GM18873 (cell line): Measurements from ENCODE around the gene PIK3R3.

Source experiments
- ATAC-seq: cut with Tn5 transposase; IDR thresholded peaks from one replicate; pipeline ENCODE4 v1.9.1; 2021; ENCODE audit warnings: mild to moderate bottlenecking, moderate library complexity, moderate number of reproducible peaks; ENCODE audit not compliant: unreplicated experiment, low FRiP score

Gene PIK3R3

DNA sequence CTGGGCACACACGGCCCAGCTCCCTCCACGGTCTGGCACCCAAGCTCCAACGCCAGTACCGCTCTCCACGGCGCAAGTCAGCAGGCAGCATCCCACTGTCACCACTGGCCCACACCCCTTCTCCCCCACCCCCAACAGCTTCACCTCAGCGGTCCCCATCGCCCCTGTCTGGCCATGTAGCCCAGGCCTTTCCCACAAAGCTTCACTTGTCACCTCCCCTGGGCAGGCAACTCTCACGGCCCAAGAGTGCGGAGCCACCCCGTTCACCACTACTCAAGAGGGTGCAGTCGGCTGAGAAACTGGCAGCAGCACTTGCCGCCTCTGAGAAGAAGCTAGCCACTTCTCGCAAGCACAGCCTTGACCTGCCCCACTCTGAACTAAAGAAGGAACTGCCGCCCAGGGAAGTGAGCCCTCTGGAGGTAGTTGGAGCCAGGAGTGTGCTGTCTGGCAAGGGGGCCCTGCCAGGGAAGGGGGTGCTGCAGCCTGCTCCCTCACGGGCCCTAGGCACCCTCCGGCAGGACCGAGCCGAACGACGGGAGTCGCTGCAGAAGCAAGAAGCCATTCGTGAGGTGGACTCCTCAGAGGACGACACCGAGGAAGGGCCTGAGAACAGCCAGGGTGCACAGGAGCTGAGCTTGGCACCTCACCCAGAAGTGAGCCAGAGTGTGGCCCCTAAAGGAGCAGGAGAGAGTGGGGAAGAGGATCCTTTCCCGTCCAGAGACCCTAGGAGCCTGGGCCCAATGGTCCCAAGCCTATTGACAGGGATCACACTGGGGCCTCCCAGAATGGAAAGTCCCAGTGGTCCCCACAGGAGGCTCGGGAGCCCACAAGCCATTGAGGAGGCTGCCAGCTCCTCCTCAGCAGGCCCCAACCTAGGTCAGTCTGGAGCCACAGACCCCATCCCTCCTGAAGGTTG, 97.6 kb downstream of the PIK3R3 start:
- no peak for ATAC-seq

DNA sequence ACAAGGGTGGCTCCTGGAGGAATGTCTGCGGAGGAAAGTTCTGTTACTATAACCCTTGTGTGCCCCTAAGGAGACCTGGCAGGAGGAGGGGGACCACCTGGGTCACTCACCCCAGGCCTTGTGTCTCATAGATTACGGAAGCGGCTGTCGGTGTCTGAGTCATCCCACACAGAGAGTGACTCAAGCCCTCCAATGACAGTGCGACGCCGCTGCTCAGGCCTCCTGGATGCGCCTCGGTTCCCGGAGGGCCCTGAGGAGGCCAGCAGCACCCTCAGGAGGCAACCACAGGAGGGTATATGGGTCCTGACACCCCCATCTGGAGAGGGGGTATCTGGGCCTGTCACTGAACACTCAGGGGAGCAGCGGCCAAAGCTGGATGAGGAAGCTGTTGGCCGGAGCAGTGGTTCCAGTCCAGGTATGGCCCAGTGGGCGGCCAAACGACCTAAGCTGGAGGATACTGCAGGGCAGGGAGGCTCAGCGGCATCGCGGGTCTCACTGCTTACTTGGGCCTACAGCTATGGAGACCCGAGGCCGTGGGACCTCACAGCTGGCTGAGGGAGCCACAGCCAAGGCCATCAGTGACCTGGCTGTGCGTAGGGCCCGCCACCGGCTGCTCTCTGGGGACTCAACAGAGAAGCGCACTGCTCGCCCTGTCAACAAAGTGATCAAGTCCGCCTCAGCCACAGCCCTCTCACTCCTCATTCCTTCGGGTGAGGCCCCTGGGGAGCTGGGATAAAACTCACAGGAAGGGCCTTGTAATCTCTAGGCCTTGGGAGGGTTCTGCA, 101.4 kb downstream of the PIK3R3 start:
- ATAC-seq = no peak

DNA sequence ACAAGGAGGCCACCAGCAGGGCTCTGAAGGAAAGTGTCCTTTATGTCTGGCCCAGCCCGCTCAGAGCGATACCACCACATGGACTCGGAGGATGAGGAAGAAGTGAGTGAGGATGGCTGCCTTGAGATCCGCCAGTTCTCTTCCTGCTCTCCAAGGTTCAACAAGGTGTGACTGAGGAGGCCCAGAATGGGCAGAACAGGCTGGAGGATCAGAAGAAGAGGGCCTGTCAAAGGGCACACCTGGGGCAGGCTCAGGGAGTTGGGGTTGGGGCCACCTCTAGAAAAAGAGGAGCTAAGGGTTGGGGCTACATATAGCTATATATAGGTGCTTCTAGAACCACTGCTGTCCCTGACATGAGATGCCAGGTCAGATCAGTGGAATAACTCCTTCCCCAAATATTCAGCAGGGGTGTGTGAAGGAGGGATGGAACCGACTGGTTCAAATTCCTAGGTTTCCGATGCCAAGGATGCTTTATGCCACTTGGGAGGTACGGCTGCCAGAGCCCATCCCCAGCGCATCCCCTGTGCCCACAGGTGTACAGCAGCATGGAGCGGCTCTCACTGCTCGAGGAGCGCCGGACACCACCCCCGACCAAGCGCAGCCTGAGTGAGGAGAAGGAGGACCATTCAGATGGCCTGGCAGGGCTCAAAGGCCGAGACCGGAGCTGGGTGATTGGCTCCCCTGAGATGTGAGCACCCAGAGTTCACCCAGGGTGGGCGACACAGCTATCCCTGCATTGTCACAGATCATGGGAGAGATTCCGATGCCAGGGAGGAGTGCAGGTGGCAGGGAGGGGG, 102.2 kb downstream of the PIK3R3 start:
- no peak for ATAC-seq

DNA sequence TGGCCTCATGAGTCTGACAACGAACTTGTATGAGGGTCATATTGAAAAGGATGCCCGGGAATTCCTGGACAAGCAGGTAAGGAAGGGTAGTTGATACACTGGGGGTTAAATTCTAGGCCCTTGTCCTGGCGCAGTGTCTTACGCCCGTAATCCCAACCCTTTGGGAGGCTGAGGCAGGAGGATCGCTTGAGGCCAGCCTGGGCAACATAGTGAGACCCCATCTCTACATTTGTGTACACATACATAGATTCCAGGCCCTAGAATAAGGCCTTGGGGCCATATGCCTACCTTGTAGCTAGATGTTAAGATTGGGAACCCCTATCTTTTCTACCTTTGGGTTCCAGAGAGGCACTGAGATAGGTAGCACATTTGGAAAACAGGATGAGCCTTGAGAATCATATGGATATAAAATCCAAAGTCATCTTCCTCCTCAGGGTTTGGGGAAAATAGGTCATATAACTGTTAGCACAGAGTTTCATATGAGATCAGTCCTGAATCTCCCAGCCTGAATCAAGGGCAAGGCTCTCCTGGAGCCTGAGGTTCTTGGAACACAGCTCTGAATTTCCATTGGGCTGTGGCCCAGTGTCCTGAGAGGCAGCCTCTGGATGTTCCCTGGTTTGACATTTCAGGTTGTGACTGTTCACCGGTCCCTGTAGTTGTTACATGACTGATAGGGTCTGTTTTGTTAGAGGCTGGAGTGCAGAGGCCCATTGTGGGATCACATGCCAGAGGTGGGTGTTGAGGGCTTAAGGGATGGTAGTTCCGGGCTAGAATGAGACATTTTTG, 104.4 kb downstream of the PIK3R3 start:
- no peak for ATAC-seq

DNA sequence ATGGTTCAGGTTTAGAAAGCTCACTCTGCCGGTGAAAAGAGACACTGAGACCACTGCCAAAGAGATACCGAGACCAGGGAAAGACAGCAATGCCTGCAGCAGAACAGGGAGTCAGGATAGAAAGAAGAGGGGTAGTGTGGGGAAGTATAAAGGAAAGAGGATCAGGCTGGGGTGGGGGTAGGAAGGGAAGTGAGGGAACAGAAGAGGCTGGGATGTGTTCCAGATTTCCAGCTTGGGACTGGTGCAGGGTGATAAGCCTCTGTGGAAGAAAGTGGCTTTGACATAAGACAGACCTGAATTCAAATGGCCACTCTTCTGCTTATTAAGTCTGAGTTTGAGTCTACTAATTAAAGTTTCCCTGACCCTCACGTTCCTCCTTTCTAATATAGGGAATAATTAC, 105.9 kb downstream of the PIK3R3 start:
- no peak for ATAC-seq

DNA sequence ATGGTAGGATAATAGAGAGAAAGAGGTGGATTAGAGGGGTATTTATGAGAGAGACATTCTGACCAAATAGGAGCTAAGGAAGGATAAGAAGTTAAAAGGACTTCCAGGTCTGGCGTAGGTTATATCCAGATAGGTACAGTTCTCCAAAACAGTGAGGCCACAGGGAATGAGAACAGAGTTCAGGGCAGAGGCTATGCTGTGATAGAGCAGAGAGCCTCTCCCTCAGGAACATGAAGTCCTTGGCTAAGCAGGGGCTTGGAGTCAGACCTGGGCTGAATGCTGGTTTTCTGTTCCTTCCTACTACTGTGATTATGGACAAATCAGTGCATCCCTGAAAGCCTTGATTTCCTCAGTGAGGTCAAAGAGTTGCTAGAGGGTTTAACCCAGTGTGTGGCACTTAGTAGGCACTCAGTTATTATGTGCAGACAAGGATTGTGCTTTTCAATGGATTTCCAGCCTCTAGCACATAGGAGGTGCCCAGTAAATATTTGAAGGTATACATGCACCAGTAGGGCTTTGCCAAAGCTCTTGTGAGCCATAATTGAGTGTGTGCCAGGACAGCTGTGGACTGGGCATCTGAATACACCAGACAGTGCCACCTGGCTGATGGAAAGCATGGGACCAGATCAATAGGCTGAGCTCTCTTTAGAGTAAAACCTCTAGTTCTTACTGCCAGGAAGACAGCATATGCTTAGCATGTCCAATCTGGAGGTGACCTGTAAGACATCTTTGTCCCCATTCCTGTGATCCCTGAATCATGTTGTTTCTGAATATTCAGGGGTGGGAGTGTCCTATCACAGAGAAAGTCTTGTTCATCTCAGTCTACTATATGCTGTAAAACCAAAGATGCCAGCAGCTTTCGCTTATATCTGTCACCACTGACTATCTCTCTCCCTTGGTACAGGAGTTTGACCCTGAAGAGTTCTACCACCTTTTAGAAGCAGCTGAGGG, 111.1 kb downstream of the PIK3R3 start:
- no peak for ATAC-seq

DNA sequence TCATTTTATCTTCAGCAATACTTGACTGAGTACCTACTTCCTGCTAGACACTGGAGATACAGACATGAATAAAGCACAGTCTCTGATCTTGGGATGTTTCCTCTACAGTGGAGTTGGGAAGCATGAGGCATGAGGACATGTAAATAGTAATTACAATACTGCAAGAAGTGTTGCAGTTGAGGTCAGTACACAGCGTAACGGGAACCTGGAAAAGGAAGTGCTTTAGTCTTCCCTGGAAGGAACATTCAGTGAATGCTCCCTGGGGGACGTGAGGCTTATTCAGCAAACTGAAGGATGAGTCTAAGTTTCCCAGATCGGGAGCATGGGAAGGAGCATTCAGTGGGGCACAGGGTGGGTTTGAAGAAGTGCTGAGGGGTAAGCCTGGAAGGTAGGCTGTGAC, 112.4 kb downstream of the PIK3R3 start:
- ATAC-seq = no peak

DNA sequence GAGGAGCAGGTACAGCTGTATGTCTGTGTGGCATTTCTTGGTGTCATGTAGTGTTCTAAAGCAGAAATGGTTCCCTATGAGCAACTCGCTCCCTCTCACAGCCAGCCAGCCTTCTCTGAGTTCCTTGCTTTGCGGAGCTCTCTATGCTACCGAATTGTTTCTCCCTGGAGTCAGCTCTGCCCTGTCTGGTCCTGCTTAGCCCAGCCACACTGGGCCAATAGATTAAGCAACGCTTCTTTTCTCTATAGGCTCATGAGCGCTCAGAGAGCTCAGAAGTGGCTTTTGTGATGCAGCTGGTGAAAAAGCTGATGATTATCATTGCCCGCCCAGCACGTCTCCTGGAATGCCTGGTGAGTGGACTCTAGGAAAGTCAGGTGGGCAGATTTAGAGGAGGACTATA, 113.1 kb downstream of the PIK3R3 start:
- ATAC-seq = no peak

DNA sequence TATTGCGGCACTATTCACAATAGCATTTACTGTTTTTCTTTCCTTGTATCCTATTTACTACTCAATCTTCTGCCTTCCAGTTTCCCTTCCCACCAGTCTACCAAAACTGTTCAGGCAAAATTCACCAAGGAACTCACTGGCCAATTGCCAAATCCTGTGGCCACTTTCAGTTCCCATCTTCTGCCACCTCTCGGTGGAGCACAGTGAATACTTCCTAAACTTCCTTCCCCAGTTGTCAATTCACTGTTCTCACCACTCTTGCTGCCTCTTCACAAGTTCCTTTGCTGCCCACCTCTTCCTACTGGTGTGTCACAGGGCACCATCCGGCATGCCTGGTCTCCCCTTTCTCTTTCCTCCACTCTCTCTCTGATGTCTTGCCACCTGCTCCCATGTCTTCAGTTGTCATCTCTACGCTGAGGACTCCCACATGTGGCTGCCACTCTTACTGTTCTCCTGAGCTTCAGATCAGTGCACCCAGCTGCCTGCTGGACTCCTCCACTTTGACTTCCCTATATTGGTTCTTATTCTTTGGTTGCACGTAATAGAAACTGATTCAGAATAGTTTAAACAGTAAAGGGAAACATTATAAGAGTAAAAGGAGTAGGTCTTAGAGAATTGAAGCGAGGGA, 114.4 kb downstream of the PIK3R3 start:
- ATAC-seq = no peak

DNA sequence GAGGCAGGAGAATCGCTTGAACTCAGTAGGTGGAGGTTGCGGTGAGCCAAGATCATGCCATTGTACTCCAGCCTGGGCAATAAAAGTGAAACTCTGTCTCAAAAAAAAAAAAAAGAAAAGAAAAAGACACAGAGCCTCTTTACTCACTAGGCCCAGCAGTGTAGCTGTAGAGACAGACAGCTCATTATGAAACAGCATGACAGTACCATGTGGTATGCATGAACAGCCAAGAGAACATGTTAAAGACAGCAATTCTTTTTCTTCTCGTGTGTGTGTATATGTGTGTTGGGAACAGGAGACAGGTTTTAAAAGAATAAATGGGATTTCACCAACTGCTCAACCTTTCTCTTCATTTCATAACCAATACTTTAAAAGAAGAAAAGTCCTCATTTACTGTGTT, 118.8 kb downstream of the PIK3R3 start:
- ATAC-seq = no peak

DNA sequence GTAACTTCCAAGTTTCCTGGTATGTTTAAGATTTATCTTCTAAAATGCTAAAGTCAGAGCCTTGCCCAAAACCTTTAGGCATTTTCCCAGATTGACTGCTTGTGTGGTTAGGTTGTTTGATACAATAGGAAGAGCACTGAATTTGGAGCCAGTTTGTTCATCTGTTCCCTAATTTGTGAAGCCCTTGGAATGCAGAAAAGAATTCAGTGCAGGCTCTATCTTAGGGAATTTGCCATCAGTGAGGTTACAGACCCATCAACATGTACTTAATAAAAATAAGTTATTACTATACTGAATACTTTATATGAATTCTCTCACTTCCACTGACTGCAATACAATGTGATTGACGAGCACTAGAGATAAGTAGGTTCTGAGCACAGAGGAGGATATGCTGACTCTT, 120.2 kb downstream of the PIK3R3 start:
- no peak for ATAC-seq

DNA sequence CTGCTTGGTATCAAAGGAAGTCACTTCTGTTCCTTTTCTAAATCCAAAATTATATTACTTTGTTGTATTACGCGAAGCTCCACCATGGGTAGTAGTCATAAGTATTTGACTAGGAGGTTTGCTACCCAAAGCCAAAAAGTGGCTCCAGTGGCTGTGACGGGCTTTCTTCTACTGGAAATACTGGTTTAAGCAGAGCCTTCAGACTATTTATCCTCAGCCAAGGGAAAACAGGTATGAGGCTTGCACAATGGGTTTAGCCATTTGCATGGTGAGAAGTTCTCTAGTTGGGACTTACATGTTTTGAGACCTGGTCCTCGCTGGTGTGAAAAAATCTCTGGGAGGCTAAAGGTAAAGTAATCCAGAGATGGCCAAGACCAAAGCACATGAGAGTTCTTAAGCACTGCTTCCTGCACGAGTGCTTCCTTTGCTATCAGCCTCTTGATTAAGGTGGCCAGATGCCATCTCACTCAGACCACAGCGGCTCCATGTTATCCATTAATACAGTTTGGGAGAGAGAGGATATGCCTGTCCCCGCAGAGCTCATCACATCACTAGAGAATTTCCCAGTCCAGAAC, 121.2 kb downstream of the PIK3R3 start:
- no peak for ATAC-seq

DNA sequence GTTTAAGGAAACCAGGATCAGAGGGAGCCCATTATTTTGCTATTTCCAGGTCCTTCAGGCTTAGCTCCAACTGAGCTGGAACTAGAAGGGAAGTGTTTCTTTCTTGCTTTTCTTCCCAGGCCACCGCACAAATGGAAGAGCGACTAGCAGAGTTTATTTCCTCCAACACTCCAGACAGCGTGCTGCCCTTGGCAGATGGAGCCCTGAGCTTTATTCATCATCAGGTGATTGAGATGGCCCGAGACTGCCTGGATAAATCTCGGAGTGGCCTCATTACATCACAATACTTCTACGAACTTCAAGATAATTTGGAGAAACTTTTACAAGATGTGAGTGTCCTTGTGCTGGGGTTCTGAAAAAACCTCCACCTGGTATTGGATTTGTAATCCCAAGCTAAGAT, 121.8 kb downstream of the PIK3R3 start:
- ATAC-seq = no peak

DNA sequence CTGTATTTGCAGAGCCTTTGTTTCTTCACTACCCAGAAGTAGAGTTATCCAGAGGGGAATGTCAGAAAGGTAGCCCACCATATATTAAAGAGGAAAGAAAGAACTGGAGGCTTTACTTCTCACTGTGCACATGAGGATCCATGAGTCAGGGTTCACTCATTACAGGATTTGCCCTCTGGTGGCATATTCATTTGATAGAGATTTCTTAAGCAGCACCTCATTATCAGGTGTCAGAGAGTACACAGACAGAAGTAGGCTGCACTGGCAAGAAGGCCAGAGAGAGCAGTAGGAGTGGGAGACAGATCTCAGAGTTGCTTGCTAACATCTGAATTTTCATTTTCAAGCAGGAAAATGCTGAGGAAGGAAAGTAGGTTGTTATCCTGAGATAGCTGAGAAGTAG, 123.8 kb downstream of the PIK3R3 start:
- ATAC-seq = no peak

DNA sequence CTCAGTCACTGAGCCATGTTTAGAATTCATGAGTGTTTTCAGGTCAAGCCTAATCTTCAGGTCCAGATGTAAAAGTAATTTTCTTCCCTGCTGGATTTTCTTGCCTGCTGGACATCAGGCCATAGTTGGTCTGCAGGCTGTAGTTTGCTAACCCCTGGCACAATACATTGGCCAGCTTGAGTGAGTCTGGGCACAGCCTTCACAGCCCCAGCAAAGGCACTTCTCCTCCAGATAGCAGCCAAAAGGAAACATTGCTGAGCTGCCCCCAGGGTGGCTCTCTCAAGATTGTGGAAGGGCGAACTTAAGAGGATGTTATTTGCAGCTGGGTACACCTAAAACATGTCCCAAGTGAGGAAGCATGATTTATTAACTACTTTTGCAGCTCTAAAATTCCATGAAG, 126.8 kb downstream of the PIK3R3 start:
- ATAC-seq = no peak

DNA sequence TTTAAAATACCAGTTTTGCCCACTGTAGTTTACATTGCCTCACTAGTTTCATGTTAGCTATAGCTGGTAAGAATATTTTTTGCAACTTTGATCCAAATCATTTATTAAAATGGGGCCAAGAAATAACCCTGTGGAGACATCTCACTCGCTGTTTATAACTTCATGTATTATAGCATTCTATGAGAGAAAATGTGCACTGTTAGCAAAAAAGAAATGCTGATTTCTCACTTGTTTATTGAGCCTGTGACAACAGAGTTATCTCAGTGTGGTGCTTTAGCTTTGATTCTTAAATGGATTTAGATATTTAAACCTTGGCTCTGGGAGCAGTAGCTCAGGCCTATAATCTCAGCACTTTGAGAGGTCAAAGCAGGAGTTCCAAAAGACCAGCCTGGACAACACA, 127.9 kb downstream of the PIK3R3 start:
- ATAC-seq = no peak

DNA sequence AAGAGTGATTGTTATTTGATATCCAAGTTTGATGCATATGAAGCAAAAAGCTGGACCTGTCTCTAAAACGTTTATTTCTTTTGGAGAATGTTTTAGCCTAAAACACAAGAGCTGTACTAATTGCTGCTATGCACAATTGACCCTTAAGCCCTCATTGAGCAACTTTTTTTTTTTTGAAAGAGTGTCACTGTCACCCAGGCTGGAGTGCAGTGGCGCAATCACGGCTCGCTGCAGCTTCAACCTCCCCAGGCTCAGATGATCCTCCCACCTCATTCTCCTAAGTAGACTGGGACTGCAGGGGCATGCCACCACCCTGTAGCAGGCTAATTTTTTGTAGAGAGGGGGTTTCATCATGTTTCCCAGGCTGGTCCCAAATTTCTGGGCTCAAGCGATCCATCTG, 129.1 kb downstream of the PIK3R3 start:
- no peak for ATAC-seq

DNA sequence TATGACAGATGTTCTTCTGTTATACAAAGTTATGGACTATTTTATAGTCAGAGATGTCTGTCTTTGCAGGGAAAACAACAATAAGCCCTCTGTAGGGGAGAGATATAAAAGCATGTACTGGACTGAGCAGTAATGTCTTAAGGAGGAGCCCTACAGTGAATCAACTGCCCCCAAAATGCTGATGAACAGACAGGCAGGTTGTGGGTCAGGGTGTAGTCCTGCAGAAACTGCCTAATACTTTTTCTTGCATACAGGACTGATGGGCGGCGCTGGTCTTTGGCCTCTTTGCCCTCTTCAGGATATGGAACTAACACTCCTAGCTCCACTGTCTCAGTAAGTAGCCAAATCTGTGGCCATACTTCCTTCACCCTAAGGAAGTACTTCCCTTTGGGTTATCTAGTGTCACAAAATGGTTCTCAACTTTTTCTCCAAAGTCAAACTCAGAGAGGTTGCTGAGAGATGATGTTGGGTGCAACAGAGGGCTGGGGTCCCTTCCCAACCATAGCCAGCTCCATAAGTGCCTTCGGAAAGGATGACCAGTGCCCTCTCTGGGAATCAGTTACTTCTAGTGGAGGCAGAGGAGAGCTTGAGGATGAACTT, 129.8 kb downstream of the PIK3R3 start:
- ATAC-seq = no peak
